Sigmoid colon (tissue), 7 donors: ENCODE measurements around the gene PLXDC1. TPM values are rescaled to one million over a fixed set of nuclear protein-coding genes. Genes with fewer than 3 reads are reported as not detected.

Experiments
- DNase-seq: peaks from one replicate; pipeline ENCODE4 v3.0.0-alpha.2; 2019
- H3K27ac ChIP-seq, 4 donors: fragments of 200-600 bp; sonication (generic); one replicate each; pipeline ENCODE4 v1.5.1; 2016 to 2019; ENCODE audit warnings: mild to moderate bottlenecking in 1 of 4
- H3K27me3 ChIP-seq, 3 donors: fragments of 200-600 bp; sonication (generic); one replicate each; pipeline ENCODE4 v1.5.1; 2019; ENCODE audit warnings: mild to moderate bottlenecking in 1 of 3
- H3K36me3 ChIP-seq, 4 donors: fragments of 200-600 bp; sonication (generic); one replicate each; pipeline ENCODE4 v1.5.1; 2016 to 2019
- H3K4me1 ChIP-seq, 4 donors: fragments of 200-600 bp; sonication (generic); one replicate each; pipeline ENCODE4 v1.5.1; 2017 to 2019
- H3K4me3 ChIP-seq, 4 donors: fragments of 200-600 bp; sonication (generic); one replicate each; pipeline ENCODE4 v1.5.1; 2017 to 2019; ENCODE audit warnings: mild to moderate bottlenecking in 2 of 4, moderate library complexity in 1 of 4
- H3K9me3 ChIP-seq, 4 donors: fragments of 200-600 bp in 3 of 4; sonication (generic) in 3 of 4; one replicate each; pipeline versions ENCODE4 v1.5.1 to v1.6.1; 2013 to 2019
- EP300 ChIP-seq, 4 donors: sonication (generic); formaldehyde crosslinking; IDR thresholded peaks; one replicate each; pipeline ENCODE4 v1.6.1; 2017; ENCODE audit warnings: antibody characterized with exemption in 4 of 4
- POLR2A ChIP-seq, 2 donors: fragments of 450-650 bp; IDR thresholded peaks; one replicate each; pipeline ENCODE4 v1.6.1; 2016; ENCODE audit warnings: antibody characterized with exemption in 2 of 2, mild to moderate bottlenecking in 2 of 2, moderate library complexity in 2 of 2
- POLR2AphosphoS5 ChIP-seq, 4 donors: sonication (generic); formaldehyde crosslinking; IDR thresholded peaks; one replicate each; pipeline ENCODE4 v1.6.1; 2017; ENCODE audit warnings: antibody characterized with exemption in 4 of 4
- WGBS, 2 donors: extraction: QIAGEN DNeasy Blood & Tissue Kit; methylation state at CpG; one replicate each; pipeline ENCODE4 v1.1.7; 2013; 5-methylcytosine and 5-hydroxymethylcytosine counted together
- intact Hi-C: fragments of 100-400 bp; cut with DNase I; formaldehyde crosslinking; loops from one replicate; pipeline ENCODE4 v1.15.1; 2023
- polyA plus RNA-seq, 3 donors: library from polyadenylated mRNA; stranded (reverse); fragments of 200-250 nt; gene quantifications; one replicate each; pipeline ENCODE4 v1.2.3, GENCODE V29; 2013
- total RNA-seq, 4 donors: library from RNA; depleted of rRNA; stranded (reverse); fragments of >200 nt; gene quantifications; one replicate each; pipeline ENCODE4 v1.1.0, GENCODE V29; 2016
- TF ChIP-seq, protein P1 (sequence below), 4 experiments: fragments of 450-650 bp in 3 of 4; fragments of 200-600 bp in 1 of 4; IDR thresholded peaks; one replicate each; pipeline ENCODE4 v1.5.1; 2016 to 2019; ENCODE audit warnings: antibody characterized with exemption in 4 of 4, mild to moderate bottlenecking in 3 of 4, moderate library complexity in 2 of 4
- donor health status: healthy with polysubstance abuse.
- donor health status: Bipolar disorder and iron deficiency.
- donor health status: healthy.

The PLXDC1 gene
- total and polyA plus RNA-seq, 7 donors = 1.4 to 13.0 (median 6.2) TPM

DNA sequence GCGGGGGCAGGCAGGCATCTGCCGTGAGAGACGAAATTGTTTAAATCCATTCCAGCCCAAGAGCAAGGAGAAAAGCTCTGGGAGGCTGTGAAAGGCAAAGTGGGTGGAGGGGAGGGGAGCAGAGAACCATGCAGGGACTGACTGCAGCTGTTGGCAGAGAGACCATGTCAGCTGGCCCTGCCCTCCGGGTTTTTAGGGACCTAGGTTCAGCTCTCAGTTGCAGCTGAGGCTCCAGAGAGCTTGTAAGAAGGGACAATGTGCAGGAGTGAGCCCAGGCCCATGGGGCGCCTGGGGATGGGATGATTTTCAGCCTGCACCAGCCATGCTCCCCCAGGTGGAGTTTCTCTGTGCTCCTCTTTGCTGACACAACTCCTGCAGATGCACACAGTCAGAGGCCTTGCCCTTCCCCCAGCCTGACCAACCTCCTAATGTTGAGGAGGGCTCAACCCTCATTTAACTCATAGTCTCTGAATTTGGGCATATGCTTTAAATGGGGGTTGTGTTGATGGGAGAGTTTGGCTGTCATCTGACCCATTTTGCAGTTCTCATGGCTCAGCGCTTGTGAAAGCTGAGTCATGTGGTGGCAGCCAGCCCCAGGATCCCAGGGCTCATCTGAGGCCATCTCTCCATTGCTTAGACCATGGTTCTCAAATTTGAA, 70.9 kb downstream of the PLXDC1 start:
- Histone ChIP-seq H3K36me3 (no peaks in the 10 kb centered on the region), H3K27me3 (no peaks in the 10 kb centered on the region), H3K4me3 (no peak overlapping the region), H3K4me1 (peaks cover 0 to 14% (median 4%) of the 10 kb centered on the region in 4 donors), H3K27ac (peak overlapping the region in 3 of 4 donors; percentile 31 to 63 (median 47)), H3K9me3 (no peaks in the 10 kb centered on the region)
- intact Hi-C loops = no loop called here
- DNase-seq = peak; percentile 76
- TF ChIP-seq, protein P1, sequence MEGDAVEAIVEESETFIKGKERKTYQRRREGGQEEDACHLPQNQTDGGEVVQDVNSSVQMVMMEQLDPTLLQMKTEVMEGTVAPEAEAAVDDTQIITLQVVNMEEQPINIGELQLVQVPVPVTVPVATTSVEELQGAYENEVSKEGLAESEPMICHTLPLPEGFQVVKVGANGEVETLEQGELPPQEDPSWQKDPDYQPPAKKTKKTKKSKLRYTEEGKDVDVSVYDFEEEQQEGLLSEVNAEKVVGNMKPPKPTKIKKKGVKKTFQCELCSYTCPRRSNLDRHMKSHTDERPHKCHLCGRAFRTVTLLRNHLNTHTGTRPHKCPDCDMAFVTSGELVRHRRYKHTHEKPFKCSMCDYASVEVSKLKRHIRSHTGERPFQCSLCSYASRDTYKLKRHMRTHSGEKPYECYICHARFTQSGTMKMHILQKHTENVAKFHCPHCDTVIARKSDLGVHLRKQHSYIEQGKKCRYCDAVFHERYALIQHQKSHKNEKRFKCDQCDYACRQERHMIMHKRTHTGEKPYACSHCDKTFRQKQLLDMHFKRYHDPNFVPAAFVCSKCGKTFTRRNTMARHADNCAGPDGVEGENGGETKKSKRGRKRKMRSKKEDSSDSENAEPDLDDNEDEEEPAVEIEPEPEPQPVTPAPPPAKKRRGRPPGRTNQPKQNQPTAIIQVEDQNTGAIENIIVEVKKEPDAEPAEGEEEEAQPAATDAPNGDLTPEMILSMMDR (IDR thresholded peaks at IDR 0.05) = no peak
- peak in 1 of 4 donors; percentile 21 for TF ChIP-seq POLR2AphosphoS5 (IDR thresholded peaks at IDR 0.05)
- WGBS, 2 donors = 67 to 75% methylated on average over 6 of the region's 6 CpGs

DNA sequence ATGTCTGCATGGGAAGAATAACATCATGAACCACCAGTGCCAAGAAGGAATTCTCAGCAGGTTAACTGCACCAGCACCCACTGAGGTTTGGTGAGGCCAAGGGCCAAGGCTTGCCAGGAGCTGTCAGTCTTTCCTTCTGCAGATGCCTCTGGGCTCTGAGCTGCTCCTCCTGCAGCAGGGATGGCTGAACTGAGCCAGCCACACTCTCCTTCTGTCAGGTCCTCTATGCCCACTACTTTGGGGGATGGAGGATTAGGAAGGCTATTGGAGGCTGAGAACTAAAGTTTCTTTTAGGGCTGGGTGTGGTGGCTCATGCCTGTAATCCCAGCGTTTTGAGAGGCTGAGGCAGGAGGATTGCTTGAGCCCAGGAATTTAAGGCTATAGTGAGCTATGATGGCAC, 71.6 kb downstream of the PLXDC1 start:
- no peak for DNase-seq
- no peaks in the 10 kb centered on the region for H3K27me3 ChIP-seq
- WGBS, 2 donors = 23 to 55% methylated on average over 1 of the region's 1 CpG
- no peak for TF ChIP-seq POLR2A (IDR thresholded peaks at IDR 0.05)
- TF ChIP-seq, protein P1 (IDR thresholded peaks at IDR 0.05) = no peak
- TF ChIP-seq POLR2AphosphoS5 (IDR thresholded peaks at IDR 0.05) = no peak
- no peak for TF ChIP-seq EP300 (IDR thresholded peaks at IDR 0.05)
- H3K4me1 ChIP-seq = peaks cover 0 to 14% (median 4%) of the 10 kb centered on the region in 4 donors
- no peaks in the 10 kb centered on the region for H3K36me3 ChIP-seq
- no peak overlapping the region for H3K4me3 ChIP-seq
- H3K9me3 ChIP-seq = no peaks in the 10 kb centered on the region
- intact Hi-C loops = no loop called here
- H3K27ac ChIP-seq = peak overlapping the region in 3 of 4 donors; percentile 31 to 63 (median 45)

DNA sequence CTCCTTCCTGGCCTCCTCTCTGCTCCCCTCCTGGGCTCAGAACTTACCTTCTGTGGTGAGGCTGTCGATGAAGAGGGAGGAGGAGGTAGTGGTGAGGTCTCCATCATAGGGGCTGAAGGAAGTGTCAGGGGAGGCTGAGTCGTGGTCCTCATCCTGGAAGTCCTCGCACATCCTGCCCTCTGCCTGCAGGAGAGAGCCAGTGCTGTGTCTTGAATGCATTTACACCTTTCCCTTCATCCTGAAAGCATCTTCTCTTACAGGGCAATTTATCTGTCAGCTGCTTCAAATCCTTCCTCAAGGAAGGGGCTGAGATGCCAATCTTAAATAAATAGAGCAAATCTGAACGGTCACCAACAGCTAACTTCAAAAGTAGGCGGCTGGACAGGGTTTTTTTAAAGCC, 73.6 kb downstream of the PLXDC1 start:
- H3K36me3 ChIP-seq = no peaks in the 10 kb centered on the region
- H3K9me3 ChIP-seq = no peaks in the 10 kb centered on the region
- no peak for TF ChIP-seq POLR2A (IDR thresholded peaks at IDR 0.05)
- no peak for TF ChIP-seq POLR2AphosphoS5 (IDR thresholded peaks at IDR 0.05)
- TF ChIP-seq EP300 (IDR thresholded peaks at IDR 0.05) = no peak
- TF ChIP-seq, protein P1 (IDR thresholded peaks at IDR 0.05) = no peak
- H3K27me3 ChIP-seq = no peaks in the 10 kb centered on the region
- no peak overlapping the region for H3K4me3 ChIP-seq
- H3K27ac ChIP-seq = no peak overlapping the region
- DNase-seq = no peak
- 59 to 67% methylated on average over 5 of the region's 5 CpGs for WGBS, 2 donors
- H3K4me1 ChIP-seq = peaks cover 0 to 14% (median 4%) of the 10 kb centered on the region in 4 donors
- intact Hi-C loops = no loop called here

DNA sequence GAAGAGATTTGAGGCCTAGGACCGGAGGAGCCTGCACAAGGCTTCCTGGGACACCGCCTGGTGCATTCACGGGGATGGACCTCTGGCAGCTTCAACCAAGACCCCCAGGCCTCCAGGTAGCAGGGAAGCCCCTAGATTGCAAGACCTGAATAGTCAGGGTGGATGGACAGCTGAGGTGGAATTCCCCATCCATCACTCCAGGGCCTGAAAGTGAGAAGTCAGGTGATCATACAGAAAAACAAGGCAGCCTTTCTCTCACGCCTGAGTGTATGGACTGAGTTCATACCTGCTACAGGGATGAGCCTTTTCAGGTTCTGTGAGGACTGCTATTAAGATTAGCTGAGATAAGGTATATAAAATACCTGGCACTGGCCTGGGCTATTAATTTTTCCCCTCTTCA, 74.2 kb downstream of the PLXDC1 start:
- intact Hi-C loops = no loop called here
- TF ChIP-seq, protein P1 (IDR thresholded peaks at IDR 0.05) = no peak
- no peak for TF ChIP-seq POLR2AphosphoS5 (IDR thresholded peaks at IDR 0.05)
- no peak for TF ChIP-seq POLR2A (IDR thresholded peaks at IDR 0.05)
- no peak for TF ChIP-seq EP300 (IDR thresholded peaks at IDR 0.05)

DNA sequence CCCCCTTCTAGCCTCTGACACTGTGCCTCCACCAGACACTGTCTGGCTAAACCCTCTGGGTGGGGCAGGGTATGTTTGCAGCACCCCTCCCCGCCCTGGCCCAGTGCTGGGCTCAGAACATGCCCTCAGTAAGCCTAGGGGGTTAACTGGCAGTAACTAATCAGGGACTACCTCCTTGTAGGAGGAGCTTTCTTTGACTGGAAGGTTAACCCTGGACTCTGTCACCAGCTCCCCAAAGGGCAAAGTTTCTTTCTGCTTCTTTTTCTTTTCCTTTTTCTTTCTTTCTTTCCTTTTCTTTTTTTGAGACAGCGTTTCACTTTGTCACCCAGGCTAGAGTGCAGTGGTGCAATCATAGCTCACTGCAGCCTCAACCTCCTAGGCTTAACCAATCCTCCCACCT, 76.8 kb downstream of the PLXDC1 start:
- intact Hi-C loops = no loop called here
- 44 to 78% methylated on average over 2 of the region's 2 CpGs for WGBS, 2 donors
- no peaks in the 10 kb centered on the region for H3K36me3 ChIP-seq

More for the DNA sequence above, 74.2 kb downstream of the PLXDC1 start:
- WGBS, 2 donors = 91% methylated on average over 4 of the region's 4 CpGs
- no peaks in the 10 kb centered on the region for H3K9me3 ChIP-seq
- H3K27me3 ChIP-seq = no peaks in the 10 kb centered on the region
- DNase-seq = no peak
- H3K4me1 ChIP-seq = peaks cover 0 to 14% (median 4%) of the 10 kb centered on the region in 4 donors
- no peak overlapping the region for H3K27ac ChIP-seq
- no peak overlapping the region for H3K4me3 ChIP-seq
- H3K36me3 ChIP-seq = no peaks in the 10 kb centered on the region

More for the DNA sequence above, 76.8 kb downstream of the PLXDC1 start:
- TF ChIP-seq EP300 (IDR thresholded peaks at IDR 0.05) = no peak
- Histone ChIP-seq H3K4me3 (no peak overlapping the region), H3K4me1 (no peaks in the 10 kb centered on the region), H3K27me3 (no peaks in the 10 kb centered on the region), H3K27ac (no peak overlapping the region), H3K9me3 (no peaks in the 10 kb centered on the region)
- no peak for DNase-seq
